ENCODE results near the gene PXN. TPM values are rescaled to one million over a fixed set of nuclear protein-coding genes. Genes with fewer than 3 reads are reported as not detected.

PXN gene
- total and polyA plus RNA-seq, 10 of the 15 experiments (the other 5 are each of a cell fraction or from before 2014, with no cell fraction given), result 1.0 to 32.0 (median 11.5) TPM

DNA sequence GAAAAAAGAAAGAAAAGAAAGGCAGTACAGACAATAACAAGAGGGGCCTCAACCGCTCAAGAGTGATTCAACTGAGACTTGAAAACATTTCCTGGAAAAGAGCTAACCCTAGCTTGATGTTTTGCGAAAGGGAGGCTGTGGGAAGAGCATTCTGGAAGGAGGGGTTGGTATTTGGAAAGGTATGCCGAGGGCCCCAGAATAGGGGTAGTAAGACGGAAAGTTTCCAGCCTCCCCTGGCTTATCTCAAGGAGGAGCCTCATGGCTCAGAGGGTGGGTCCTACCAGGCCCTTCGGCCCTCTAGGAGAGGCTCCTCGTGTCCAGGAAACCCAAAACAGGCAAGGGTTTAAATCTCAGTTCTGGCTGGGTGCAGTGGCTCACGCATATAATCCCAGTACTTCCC lies 17.8 kb upstream of the PXN start:
- Histone ChIP-seq H3K27ac (ENCODE audit: control insufficient read depth, insufficient read depth) (no peak overlapping the region), H4K20me1 (ENCODE audit: control insufficient read depth, insufficient read depth) (no peaks in the 10 kb centered on the region), H3K4me2 (ENCODE audit: control insufficient read depth, insufficient read depth) (no peak overlapping the region), H3K9ac (ENCODE audit: control insufficient read depth, insufficient read depth, low read length) (no peak overlapping the region), H3K79me2 (ENCODE audit: control insufficient read depth, insufficient read depth, low read length) (no peaks in the 10 kb centered on the region), H3K36me3 (ENCODE audit: control insufficient read depth in 2 of 2, insufficient read depth in 2 of 2, low read length in 1 of 2) (no peaks in the 10 kb centered on the region), H2AFZ (ENCODE audit: control insufficient read depth, low read depth, low read length) (no peak overlapping the region), H3K4me1 (ENCODE audit: control insufficient read depth, insufficient read depth, low read length) (no peaks in the 10 kb centered on the region), H3K27me3 (replicated peaks in 1 of 2; ENCODE audit: control insufficient read depth in 2 of 2, insufficient read depth in 2 of 2, low read length in 1 of 2) (no peaks in the 10 kb centered on the region), H3K4me3 (no peak overlapping the region), H3K9me3 (replicated peaks; ENCODE audit: control insufficient read depth, insufficient read depth, low read length) (no peaks in the 10 kb centered on the region)
- TF ChIP-seq NFXL1 (IDR thresholded peaks at IDR 0.05; ENCODE audit: borderline replicate concordance) (no peak), NFIC (IDR thresholded peaks at IDR 0.05; ENCODE audit: low read depth, low read length) (no peak), TCF7 (IDR thresholded peaks at IDR 0.05; ENCODE audit: borderline replicate concordance) (no peak), HDGF (IDR thresholded peaks at IDR 0.05) (no peak), GABPA (IDR thresholded peaks at IDR 0.05; ENCODE audit: low read depth) (no peak), E2F8 (IDR thresholded peaks at IDR 0.05; ENCODE audit: low read depth, partially characterized antibody) (no peak), ATF3 (IDR thresholded peaks at IDR 0.05; ENCODE audit: borderline replicate concordance, extremely low read depth, low read depth, low read length) (no peak), IRF4 (IDR thresholded peaks at IDR 0.05; ENCODE audit: low read depth, low read length) (no peak), TBL1XR1 (IDR thresholded peaks at IDR 0.05; ENCODE audit: low read depth, low read length) (no peak), ZNF217 (IDR thresholded peaks at IDR 0.05) (no peak), ZNF207 (IDR thresholded peaks at IDR 0.05; ENCODE audit: borderline replicate concordance) (no peak), SMAD1 (IDR thresholded peaks at IDR 0.05; ENCODE audit: low read depth, partially characterized antibody) (no peak), RAD51 (IDR thresholded peaks at IDR 0.05) (no peak), ZBED1 (IDR thresholded peaks at IDR 0.05; ENCODE audit: borderline replicate concordance) (no peak)
- TF ChIP-seq, protein P1, sequence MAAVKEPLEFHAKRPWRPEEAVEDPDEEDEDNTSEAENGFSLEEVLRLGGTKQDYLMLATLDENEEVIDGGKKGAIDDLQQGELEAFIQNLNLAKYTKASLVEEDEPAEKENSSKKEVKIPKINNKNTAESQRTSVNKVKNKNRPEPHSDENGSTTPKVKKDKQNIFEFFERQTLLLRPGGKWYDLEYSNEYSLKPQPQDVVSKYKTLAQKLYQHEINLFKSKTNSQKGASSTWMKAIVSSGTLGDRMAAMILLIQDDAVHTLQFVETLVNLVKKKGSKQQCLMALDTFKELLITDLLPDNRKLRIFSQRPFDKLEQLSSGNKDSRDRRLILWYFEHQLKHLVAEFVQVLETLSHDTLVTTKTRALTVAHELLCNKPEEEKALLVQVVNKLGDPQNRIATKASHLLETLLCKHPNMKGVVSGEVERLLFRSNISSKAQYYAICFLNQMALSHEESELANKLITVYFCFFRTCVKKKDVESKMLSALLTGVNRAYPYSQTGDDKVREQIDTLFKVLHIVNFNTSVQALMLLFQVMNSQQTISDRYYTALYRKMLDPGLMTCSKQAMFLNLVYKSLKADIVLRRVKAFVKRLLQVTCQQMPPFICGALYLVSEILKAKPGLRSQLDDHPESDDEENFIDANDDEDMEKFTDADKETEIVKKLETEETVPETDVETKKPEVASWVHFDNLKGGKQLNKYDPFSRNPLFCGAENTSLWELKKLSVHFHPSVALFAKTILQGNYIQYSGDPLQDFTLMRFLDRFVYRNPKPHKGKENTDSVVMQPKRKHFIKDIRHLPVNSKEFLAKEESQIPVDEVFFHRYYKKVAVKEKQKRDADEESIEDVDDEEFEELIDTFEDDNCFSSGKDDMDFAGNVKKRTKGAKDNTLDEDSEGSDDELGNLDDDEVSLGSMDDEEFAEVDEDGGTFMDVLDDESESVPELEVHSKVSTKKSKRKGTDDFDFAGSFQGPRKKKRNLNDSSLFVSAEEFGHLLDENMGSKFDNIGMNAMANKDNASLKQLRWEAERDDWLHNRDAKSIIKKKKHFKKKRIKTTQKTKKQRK (IDR thresholded peaks at IDR 0.05; ENCODE audit: low read depth, low read length), result no peak
- FAIRE-seq (no peak), ATAC-seq (no peak), DNase-seq (ENCODE audit: low read depth, low spot score) (no peak)
- RAD21 ChIA-PET (ENCODE audit: unreplicated experiment), result interaction anchor here (0.7 kb wide), 1 partner anchor 55 kb away, joined by 3 read pairs; no protein-coding TSS in a partner anchor
- POLR2A ChIA-PET, result interaction anchor here (0.6 to 1.3 kb wide), 2 partner anchors 8 to 265 kb away, joined by 3 to 6 read pairs; partner anchors contain the start of gene RNU4-2
- intact Hi-C loops (cut with micrococcal nuclease; ENCODE audit: unreplicated experiment), result no loop called here
- SMC1A ChIA-PET (ENCODE audit: uncharacterized antibody, unreplicated experiment), result interaction anchor here (0.6 to 1.1 kb wide), 2 partner anchors 8 to 123 kb away, joined by 3 read pairs; partner anchors contain the start of gene RNU4-2
- 75% methylated on average over 7 of the region's 7 CpGs for WGBS (ENCODE audit: insufficient coverage, insufficient replicate concordance, low lambda C conversion rate, missing lambda C conversion rate)
- BruUV-seq (replicated peaks), result no TSS peak
- CTCF ChIA-PET, result no interaction called here
- in situ Hi-C loops (cut with MboI), result no loop called here
